Astrocyte (in vitro differentiated cells and primary cell): ENCODE measurements around the gene TEAD1.

Experiments
- CTCF ChIP-seq: IDR thresholded peaks from 2 replicates; pipeline ENCODE4 v1.5.1; 2011; ENCODE audit warnings: low read depth, mild to moderate bottlenecking, inconsistent platforms, low read length, moderate library complexity; ENCODE audit not compliant: insufficient read depth
- EZH2 ChIP-seq: IDR thresholded peaks from 2 replicates; pipeline ENCODE4 v1.6.1; 2012; ENCODE audit warnings: mild to moderate bottlenecking, low read length, inconsistent platforms; ENCODE audit not compliant: insufficient read depth

GRCh38 chr11:12846786-12847615, 172.8 kb downstream of the TEAD1 start:
- TF ChIP-seq CTCF: no peak
- no peak for TF ChIP-seq EZH2
